Trophoblast cell (in vitro differentiated cells and primary cell): ENCODE measurements around the gene KCNJ16.

Experiments used
- DNase-seq, 2 donors: peaks; one replicate each; pipeline ENCODE4 v3.0.0-alpha.2; 2016
- H2AFZ ChIP-seq: 2 replicates; pipeline ENCODE4 v1.6.1; 2013; ENCODE audit warnings: low read length, moderate library complexity, mild to moderate bottlenecking; ENCODE audit not compliant: insufficient read depth, poor library complexity
- H2AK5ac ChIP-seq: 2 replicates; pipeline ENCODE4 v1.6.1; 2013; ENCODE audit warnings: mild to moderate bottlenecking, low read length
- H2BK120ac ChIP-seq: 2 replicates; pipeline ENCODE4 v1.6.1; 2013; ENCODE audit warnings: low read length, mild to moderate bottlenecking, moderate library complexity; ENCODE audit not compliant: insufficient read depth, poor library complexity
- H2BK12ac ChIP-seq: 2 replicates; pipeline ENCODE4 v1.6.1; 2013; ENCODE audit warnings: mild to moderate bottlenecking, low read length, moderate library complexity
- H2BK5ac ChIP-seq: 2 replicates; pipeline ENCODE4 v1.6.1; 2013; ENCODE audit warnings: low read length, low read depth, moderate library complexity, mild to moderate bottlenecking; ENCODE audit not compliant: poor library complexity
- H3K14ac ChIP-seq: 2 replicates; pipeline ENCODE4 v1.6.1; 2013; ENCODE audit warnings: mild to moderate bottlenecking, low read length
- H3K18ac ChIP-seq: 2 replicates; pipeline ENCODE4 v1.6.1; 2013; ENCODE audit warnings: mild to moderate bottlenecking, low read length
- H3K23ac ChIP-seq: 2 replicates; pipeline ENCODE4 v1.6.1; 2013; ENCODE audit warnings: low read length
- H3K27ac ChIP-seq: 2 replicates; pipeline ENCODE4 v1.5.1; 2013; ENCODE audit warnings: low read depth, mild to moderate bottlenecking, inconsistent platforms, low read length, moderate library complexity
- H3K27me3 ChIP-seq: 2 replicates; pipeline ENCODE4 v1.6.1; 2013; ENCODE audit warnings: inconsistent platforms, mild to moderate bottlenecking, low read length, moderate library complexity; ENCODE audit not compliant: insufficient read depth
- H3K36me3 ChIP-seq, 2 experiments: 1 replicate in 1 of 2; 2 replicates in 1 of 2; pipeline ENCODE4 v1.6.1; 2013; ENCODE audit warnings: low read length in 2 of 2, mild to moderate bottlenecking in 2 of 2, moderate library complexity in 1 of 2; ENCODE audit not compliant: insufficient read depth in 2 of 2, control insufficient read depth in 1 of 2
- H3K4ac ChIP-seq: 2 replicates; pipeline ENCODE4 v1.6.1; 2013; ENCODE audit warnings: low read depth, mild to moderate bottlenecking, low read length, moderate library complexity
- H3K4me1 ChIP-seq, 2 experiments: 1 replicate in 1 of 2; 2 replicates in 1 of 2; pipeline ENCODE4 v1.6.1; 2013; ENCODE audit warnings: low read length in 2 of 2, mild to moderate bottlenecking in 2 of 2, moderate library complexity in 1 of 2; ENCODE audit not compliant: insufficient read depth in 2 of 2, control insufficient read depth in 1 of 2
- H3K4me2 ChIP-seq: 2 replicates; pipeline ENCODE4 v1.6.1; 2013; ENCODE audit warnings: inconsistent platforms, mild to moderate bottlenecking, low read length, moderate library complexity
- H3K4me3 ChIP-seq: 2 replicates; pipeline ENCODE4 v1.5.1; 2013; ENCODE audit warnings: mild to moderate bottlenecking, low read depth, low read length, inconsistent platforms
- H3K79me1 ChIP-seq: one replicate; pipeline ENCODE4 v1.6.1; 2013; ENCODE audit warnings: low read length
- H3K79me2 ChIP-seq: 2 replicates; pipeline ENCODE4 v1.6.1; 2013; ENCODE audit warnings: low read length, mild to moderate bottlenecking; ENCODE audit not compliant: control insufficient read depth, insufficient read depth, poor library complexity
- H3K9ac ChIP-seq: 2 replicates; pipeline ENCODE4 v1.6.1; 2013; ENCODE audit warnings: mild to moderate bottlenecking, low read length
- H3K9me3 ChIP-seq: 2 replicates; pipeline ENCODE4 v1.6.1; 2013; ENCODE audit warnings: low read depth, mild to moderate bottlenecking, control low read depth, inconsistent platforms, low read length; ENCODE audit not compliant: insufficient read depth
- H4K12ac ChIP-seq: 2 replicates; pipeline ENCODE4 v1.6.1; 2013; ENCODE audit warnings: low read depth, mild to moderate bottlenecking, low read length, moderate library complexity
- H4K8ac ChIP-seq: 2 replicates; pipeline ENCODE4 v1.6.1; 2013; ENCODE audit warnings: low read depth, mild to moderate bottlenecking, low read length, moderate library complexity
- H4K91ac ChIP-seq: one replicate; pipeline ENCODE4 v1.6.1; 2013; ENCODE audit warnings: low read depth, mild to moderate bottlenecking, low read length, moderate library complexity
- WGBS: extraction: QIAGEN DNeasy Blood & Tissue Kit; methylation state at CpG from one replicate; pipeline ENCODE4 v1.1.7; 2013; ENCODE audit warnings: missing lambda C conversion rate; ENCODE audit not compliant: insufficient read length, insufficient coverage; ENCODE audit errors: extremely low coverage; 5-methylcytosine and 5-hydroxymethylcytosine counted together

KCNJ16 gene

DNA sequence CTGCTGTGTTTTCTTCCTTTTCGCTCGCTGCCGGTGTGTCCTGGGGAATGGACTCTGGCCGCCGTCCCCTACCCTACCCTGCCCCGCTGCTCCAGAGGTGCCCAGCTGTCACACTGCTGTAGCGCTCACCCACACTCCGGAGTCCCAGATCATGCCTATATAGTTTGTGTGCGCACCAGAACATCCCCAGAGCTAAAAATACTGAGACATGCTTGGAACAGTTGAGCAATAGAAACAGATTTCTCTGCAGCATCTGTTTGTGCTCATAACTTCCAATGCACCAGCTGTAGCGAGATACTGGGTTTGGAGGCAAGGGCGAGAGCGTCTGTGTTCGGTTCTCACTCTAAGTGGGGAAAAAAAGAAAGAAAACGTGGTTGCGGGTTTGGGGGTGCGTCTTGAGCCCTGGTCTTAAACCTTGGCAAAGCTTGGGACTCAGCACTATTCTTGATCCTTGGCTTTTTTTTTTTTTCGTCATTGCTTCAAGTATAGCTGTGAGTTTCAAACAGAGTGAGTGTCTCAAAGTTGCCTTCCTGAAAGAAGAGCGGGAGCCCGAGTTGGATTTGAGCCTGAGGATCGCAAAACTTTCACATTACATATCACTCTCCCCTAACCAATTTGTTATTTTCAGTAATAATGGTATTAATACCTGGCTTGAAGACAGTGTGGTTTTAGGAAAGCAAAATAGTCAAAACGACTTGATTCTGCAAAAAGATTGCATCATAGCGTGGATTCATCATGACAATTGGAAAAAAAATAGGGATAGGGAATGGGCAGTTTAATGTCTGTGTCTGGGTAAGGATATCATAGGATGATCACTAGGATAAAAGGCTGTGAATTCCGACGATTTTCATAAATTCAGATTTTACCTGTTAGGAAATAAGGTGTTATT is 94.9 kb downstream of the KCNJ16 start:
- Histone ChIP-seq H3K14ac (no peak overlapping the region), H3K9ac (peak overlapping the region; percentile 73), H3K79me1 (peaks cover 8% of the 10 kb centered on the region), H3K23ac (no peak overlapping the region), H4K12ac (no peak overlapping the region), H4K91ac (peak overlapping the region; percentile 17), H3K27me3 (no peaks in the 10 kb centered on the region), H3K79me2 (peaks cover 3% of the 10 kb centered on the region), H3K4ac (peak overlapping the region; percentile 57), H2AFZ (peak overlapping the region; percentile 12), H2AK5ac (no peak overlapping the region), H3K27ac (no peak overlapping the region), H3K36me3 (peaks cover 2% of the 10 kb centered on the region in 2 experiments), H3K4me3 (peak overlapping the region; percentile 92), H2BK12ac (no peak overlapping the region), H4K8ac (no peak overlapping the region), H3K4me1 (peaks cover 2 to 4% of the 10 kb centered on the region in 2 experiments), H3K9me3 (no peaks in the 10 kb centered on the region), H3K4me2 (peak overlapping the region; percentile 80), H2BK5ac (peak overlapping the region; percentile 8), H2BK120ac (no peak overlapping the region), H3K18ac (peak overlapping the region; percentile 34)
- peak in 1 of 2 donors; percentile 22 for DNase-seq
- WGBS, result no CpG with 5 or more reads among the region's 24 CpGs

DNA sequence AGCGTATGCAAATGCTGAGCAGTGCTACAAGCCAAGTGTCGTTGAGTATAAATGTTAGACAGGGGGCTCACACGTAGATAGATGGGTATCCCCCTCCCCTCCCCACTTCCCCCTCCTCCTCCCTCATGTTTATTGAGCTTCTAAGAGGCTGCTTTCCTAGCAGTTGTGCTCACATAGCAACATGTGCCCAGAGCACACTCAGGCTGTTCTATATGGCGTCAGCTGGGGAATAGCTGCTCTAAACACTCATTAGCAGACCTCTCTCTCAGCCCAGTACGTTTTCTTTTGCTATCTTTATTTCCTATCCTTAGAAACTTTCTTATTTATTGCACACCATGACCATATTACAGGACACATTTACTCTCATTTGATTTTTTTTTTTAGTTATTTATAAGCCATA is 96.1 kb downstream of the KCNJ16 start:
- Histone ChIP-seq H2BK12ac (no peak overlapping the region), H3K79me1 (peaks cover 8% of the 10 kb centered on the region), H3K14ac (no peak overlapping the region), H2AK5ac (no peak overlapping the region), H3K79me2 (peaks cover 3% of the 10 kb centered on the region), H3K4me2 (peak overlapping the region; percentile 5), H3K9me3 (no peaks in the 10 kb centered on the region), H3K4me3 (no peak overlapping the region), H2BK120ac (no peak overlapping the region), H3K9ac (no peak overlapping the region), H3K4me1 (peaks cover 2 to 4% of the 10 kb centered on the region in 2 experiments), H4K91ac (no peak overlapping the region), H2BK5ac (no peak overlapping the region), H3K27ac (no peak overlapping the region), H4K8ac (no peak overlapping the region), H3K23ac (no peak overlapping the region), H4K12ac (no peak overlapping the region), H3K36me3 (peaks cover 12 to 13% of the 10 kb centered on the region in 2 experiments), H3K27me3 (no peaks in the 10 kb centered on the region), H3K18ac (no peak overlapping the region), H2AFZ (no peak overlapping the region), H3K4ac (no peak overlapping the region)
- no CpG with 5 or more reads among the region's 5 CpGs for WGBS
- DNase-seq, result no peak

DNA sequence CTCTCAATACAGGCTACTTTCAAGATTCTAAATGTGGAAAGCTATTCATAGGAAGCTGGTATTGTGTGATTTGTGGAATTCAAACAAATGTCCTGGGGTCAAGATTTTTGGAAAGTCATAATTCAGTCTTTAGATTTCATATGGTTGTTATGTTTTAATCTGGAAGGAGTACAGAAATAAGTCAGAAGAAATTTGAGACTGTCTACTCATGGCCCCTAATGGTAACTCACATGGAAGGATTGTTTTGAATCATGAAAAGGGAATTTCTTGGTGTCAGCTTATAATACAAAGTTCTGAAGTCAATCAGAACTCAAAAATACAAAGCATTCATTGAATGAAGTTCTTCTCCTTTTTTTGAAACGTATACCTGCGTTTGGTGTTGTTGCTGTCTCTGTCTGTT is 97.4 kb downstream of the KCNJ16 start:
- Histone ChIP-seq H3K18ac (no peak overlapping the region), H4K8ac (no peak overlapping the region), H3K4me1 (peaks cover 2 to 4% of the 10 kb centered on the region in 2 experiments), H2AFZ (no peak overlapping the region), H3K79me1 (peaks cover 8% of the 10 kb centered on the region), H2AK5ac (no peak overlapping the region), H3K27me3 (no peaks in the 10 kb centered on the region), H3K36me3 (peaks cover 14 to 19% of the 10 kb centered on the region in 2 experiments), H3K9ac (no peak overlapping the region), H3K27ac (no peak overlapping the region), H3K4me2 (no peak overlapping the region), H3K79me2 (peaks cover 3% of the 10 kb centered on the region), H3K23ac (no peak overlapping the region), H3K4me3 (no peak overlapping the region), H4K12ac (no peak overlapping the region), H2BK12ac (no peak overlapping the region), H2BK5ac (no peak overlapping the region), H3K14ac (no peak overlapping the region), H3K9me3 (no peaks in the 10 kb centered on the region), H2BK120ac (no peak overlapping the region), H3K4ac (no peak overlapping the region), H4K91ac (no peak overlapping the region)
- WGBS, result no CpG with 5 or more reads among the region's 2 CpGs
- DNase-seq, result peak in 1 of 2 donors; percentile 59

DNA sequence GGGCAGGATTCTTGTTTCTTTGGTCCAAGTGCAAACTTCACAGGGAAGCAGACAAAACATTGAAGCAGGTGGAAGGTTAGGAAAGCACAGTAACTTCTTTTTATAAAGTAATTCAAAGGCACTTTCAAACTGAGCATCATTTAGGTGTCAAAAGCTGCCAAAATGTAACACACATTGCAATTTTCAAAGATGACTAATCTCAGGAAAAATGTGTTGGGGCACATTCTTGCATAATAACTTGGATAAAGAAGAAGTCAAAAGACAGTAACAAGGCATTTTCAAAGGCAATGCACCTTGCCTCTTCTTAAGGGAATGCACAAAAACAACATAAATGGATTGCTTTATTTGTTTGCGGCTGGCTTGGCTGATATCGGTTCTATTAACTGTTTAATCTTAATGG is 97.9 kb downstream of the KCNJ16 start:
- Histone ChIP-seq H2BK5ac (no peak overlapping the region), H3K27ac (no peak overlapping the region), H3K4ac (no peak overlapping the region), H3K36me3 (peaks cover 15 to 19% of the 10 kb centered on the region in 2 experiments), H3K27me3 (no peaks in the 10 kb centered on the region), H4K8ac (no peak overlapping the region), H3K4me3 (no peak overlapping the region), H4K12ac (no peak overlapping the region), H3K4me2 (no peak overlapping the region), H3K23ac (no peak overlapping the region), H3K9me3 (no peaks in the 10 kb centered on the region), H3K79me2 (peaks cover 3% of the 10 kb centered on the region), H2BK120ac (no peak overlapping the region), H3K4me1 (peaks cover under 1 to 3% of the 10 kb centered on the region in 2 experiments), H2AK5ac (no peak overlapping the region), H3K79me1 (peaks cover 8% of the 10 kb centered on the region), H4K91ac (no peak overlapping the region), H3K9ac (no peak overlapping the region), H2AFZ (no peak overlapping the region), H3K18ac (no peak overlapping the region), H2BK12ac (no peak overlapping the region), H3K14ac (no peak overlapping the region)
- peak in 1 of 2 donors; percentile 75 for DNase-seq
- no CpG with 5 or more reads among the region's 2 CpGs for WGBS
